GM21825 (cell line): Measurements from ENCODE around the gene SYT15B.
"Not testable (repeated sequence)": the region's sequence is repeated elsewhere in the genome, so short reads cannot be mapped to it uniquely, and the experiment has no call there.

Source experiments
- ATAC-seq: cut with Tn5 transposase; IDR thresholded peaks from one replicate; pipeline ENCODE4 v1.9.1; 2021; ENCODE audit warnings: mild to moderate bottlenecking, moderate library complexity; ENCODE audit not compliant: unreplicated experiment

The SYT15B gene

GRCh38 chr10:47763554-47764175 is at the start of gene SYT15B:
TSS of gene SYT15B (minus strand) at chr10:47763592. CDS start at chr10:47762640, 952 bp downstream.
- ATAC-seq = not testable (repeated sequence)

GRCh38 chr10:47779590-47779989 is 16.2 kb upstream of the SYT15B start:
- not testable (repeated sequence) for ATAC-seq

- ATAC-seq = not testable (repeated sequence)
Observed at GRCh38 chr10:47775361-47776231, 12.2 kb upstream of the SYT15B start.

- not testable (repeated sequence) for ATAC-seq
Observed at GRCh38 chr10:47770745-47771144, 7.4 kb upstream of the SYT15B start.

GRCh38 chr10:47768578-47769115 is 5.3 kb upstream of the SYT15B start:
- ATAC-seq = not testable (repeated sequence)

- ATAC-seq = not testable (repeated sequence)
Observed at GRCh38 chr10:47768085-47768484, 4.7 kb upstream of the SYT15B start.

GRCh38 chr10:47767236-47767635 is 3.8 kb upstream of the SYT15B start:
- not testable (repeated sequence) for ATAC-seq

- not testable (repeated sequence) for ATAC-seq
Observed at GRCh38 chr10:47765232-47765631, 1.8 kb upstream of the SYT15B start.

GRCh38 chr10:47762674-47763553 is 478 bp downstream of the SYT15B start:
- not testable (repeated sequence) for ATAC-seq

GRCh38 chr10:47758855-47759254 is 4.5 kb downstream of the SYT15B start:
- ATAC-seq = not testable (repeated sequence)

GRCh38 chr10:47756169-47756568 is 7.2 kb downstream of the SYT15B start:
- ATAC-seq = not testable (repeated sequence)

GRCh38 chr10:47753871-47754270 is 9.5 kb downstream of the SYT15B start:
- not testable (repeated sequence) for ATAC-seq

- not testable (repeated sequence) for ATAC-seq
Observed at GRCh38 chr10:47753176-47753575, 10.2 kb downstream of the SYT15B start.

- ATAC-seq = not testable (repeated sequence)
Observed at GRCh38 chr10:47751821-47752220, 11.6 kb downstream of the SYT15B start.

GRCh38 chr10:47750360-47750759 is 13.0 kb downstream of the SYT15B start:
- ATAC-seq = not testable (repeated sequence)

GRCh38 chr10:47746780-47747376 is 16.5 kb downstream of the SYT15B start:
- not testable (repeated sequence) for ATAC-seq

- not testable (repeated sequence) for ATAC-seq
Observed at GRCh38 chr10:47744881-47745280, 18.5 kb downstream of the SYT15B start.

- peak; percentile 85 for ATAC-seq
Observed at GRCh38 chr10:47743611-47744550, 19.5 kb downstream of the SYT15B start.

GRCh38 chr10:47740868-47741267 is 22.5 kb downstream of the SYT15B start:
- ATAC-seq = peak; percentile 67
